Endothelial cell of umbilical vein (primary cell): ENCODE measurements around the gene ANO6.

Experiments
- CTCF ChIP-seq, 2 donors: IDR thresholded peaks; 1 replicate in 1 of 2; 2 replicates in 1 of 2; pipeline ENCODE4 v1.5.1; 2011; ENCODE audit warnings: low read length in 2 of 2, mild to moderate bottlenecking in 2 of 2, moderate library complexity in 2 of 2, control low read depth in 1 of 2, inconsistent platforms in 1 of 2, low read depth in 1 of 2; ENCODE audit not compliant: insufficient read depth in 1 of 2; ENCODE audit errors: extremely low read depth in 1 of 2
- EZH2 ChIP-seq: IDR thresholded peaks from 2 replicates; pipeline ENCODE4 v1.6.1; 2012; ENCODE audit warnings: borderline replicate concordance, low read depth, mild to moderate bottlenecking, moderate library complexity, low read length, inconsistent platforms; ENCODE audit not compliant: severe bottlenecking
- MYC ChIP-seq: IDR thresholded peaks from one replicate; pipeline ENCODE4 v1.6.1; 2011; ENCODE audit warnings: mild to moderate bottlenecking, low read depth, low read length
- POLR2A ChIP-seq: IDR thresholded peaks from 2 replicates; pipeline ENCODE4 v1.6.1; 2012; ENCODE audit warnings: low read depth, mild to moderate bottlenecking, control low read depth, low read length
- POLR2AphosphoS5 ChIP-seq: IDR thresholded peaks from 2 replicates; pipeline ENCODE4 v1.6.1; 2012; ENCODE audit warnings: low read depth, mild to moderate bottlenecking, control low read depth, low read length, moderate library complexity; ENCODE audit not compliant: insufficient read depth

GRCh38 chr12:45416126-45416525 lies 200.2 kb downstream of the ANO6 start:
- no peak for TF ChIP-seq POLR2AphosphoS5
- TF ChIP-seq CTCF (IDR thresholded peaks at IDR 0.05; ENCODE audit: extremely low read depth in 1 of 2, insufficient read depth in 1 of 2, low read depth in 1 of 2, low read length in 2 of 2), result no peak
- TF ChIP-seq EZH2, result no peak
- TF ChIP-seq POLR2A, result no peak
- no peak for TF ChIP-seq MYC
